Suprapubic skin (tissue), 4 donors: ENCODE measurements around the gene MED25. TPM values are rescaled to one million over a fixed set of nuclear protein-coding genes. Genes with fewer than 3 reads are reported as not detected.

Experiments used
- DNase-seq, 2 donors: peaks; one replicate each; pipeline ENCODE4 v3.0.0-alpha.2; 2019; ENCODE audit warnings: low spot score in 2 of 2
- H3K27ac ChIP-seq: fragments of 200-600 bp; sonication (generic); one replicate; pipeline ENCODE4 v1.5.1; 2019
- H3K27me3 ChIP-seq: fragments of 200-600 bp; sonication (generic); one replicate; pipeline ENCODE4 v1.5.1; 2019
- H3K36me3 ChIP-seq: fragments of 200-600 bp; sonication (generic); one replicate; pipeline ENCODE4 v1.5.1; 2019
- H3K4me1 ChIP-seq: fragments of 200-600 bp; sonication (generic); one replicate; pipeline ENCODE4 v1.5.1; 2019
- H3K4me3 ChIP-seq: fragments of 200-600 bp; sonication (generic); one replicate; pipeline ENCODE4 v1.5.1; 2019; ENCODE audit warnings: mild to moderate bottlenecking
- H3K9me3 ChIP-seq: fragments of 200-600 bp; sonication (generic); one replicate; pipeline ENCODE4 v1.5.1; 2019
- CTCF ChIP-seq, 2 donors: fragments of 200-600 bp in 1 of 2; fragments of 450-650 bp in 1 of 2; sonication (generic) in 1 of 2; IDR thresholded peaks; one replicate each; pipeline ENCODE4 v1.5.1; 2016 to 2019; ENCODE audit warnings: antibody characterized with exemption in 2 of 2, mild to moderate bottlenecking in 1 of 2, moderate library complexity in 1 of 2
- EP300 ChIP-seq: sonication (generic); formaldehyde crosslinking; IDR thresholded peaks from one replicate; pipeline ENCODE4 v1.6.1; 2017; ENCODE audit warnings: antibody characterized with exemption
- POLR2A ChIP-seq, 2 donors: fragments of 450-650 bp; IDR thresholded peaks; one replicate each; pipeline ENCODE4 v1.6.1; 2017; ENCODE audit warnings: antibody characterized with exemption in 2 of 2, mild to moderate bottlenecking in 2 of 2, moderate library complexity in 2 of 2
- POLR2AphosphoS5 ChIP-seq, 3 donors: sonication (generic); formaldehyde crosslinking; IDR thresholded peaks; one replicate each; pipeline ENCODE4 v1.6.1; 2017; ENCODE audit warnings: antibody characterized with exemption in 3 of 3
- WGBS: methylation state at CpG from one replicate; pipeline ENCODE4 v1.1.5; 2018; 5-methylcytosine and 5-hydroxymethylcytosine counted together
- total RNA-seq, 4 donors: library from RNA; depleted of rRNA; stranded (reverse); fragments of >200 nt; gene quantifications; one replicate each; pipeline ENCODE4 v1.1.0, GENCODE V29; 2016

MED25 gene
- total RNA-seq, 4 donors from 2014 or later, result 32.2 to 60.3 (median 40.8) TPM

GRCh38 chr19:49781394-49781793 is 36.7 kb upstream of the MED25 start:
- TF ChIP-seq POLR2A (IDR thresholded peaks at IDR 0.05), result no peak
- no peak for TF ChIP-seq POLR2AphosphoS5 (IDR thresholded peaks at IDR 0.05)
- TF ChIP-seq CTCF (IDR thresholded peaks at IDR 0.05), result no peak
- TF ChIP-seq EP300, result no peak
- Histone ChIP-seq H3K27me3 (no peaks in the 10 kb centered on the region), H3K36me3 (peaks cover 45% of the 10 kb centered on the region), H3K4me1 (peaks cover 9% of the 10 kb centered on the region), H3K9me3 (no peaks in the 10 kb centered on the region), H3K27ac (no peak overlapping the region), H3K4me3 (no peak overlapping the region)
- no peak for DNase-seq
- 87% methylated on average over 7 of the region's 7 CpGs for WGBS

- 98% methylated on average over 16 of the region's 18 CpGs for WGBS
- no peak for DNase-seq
- Histone ChIP-seq H3K27me3 (no peaks in the 10 kb centered on the region), H3K9me3 (no peaks in the 10 kb centered on the region), H3K36me3 (peaks cover 48% of the 10 kb centered on the region), H3K4me3 (no peak overlapping the region), H3K4me1 (peaks cover 13% of the 10 kb centered on the region), H3K27ac (no peak overlapping the region)
- TF ChIP-seq EP300 (no peak), POLR2A (IDR thresholded peaks at IDR 0.05) (no peak), POLR2AphosphoS5 (IDR thresholded peaks at IDR 0.05) (no peak), CTCF (IDR thresholded peaks at IDR 0.05) (no peak)
These were observed 35.6 kb upstream of the MED25 start for GRCh38 chr19:49782515-49782914.

- no peaks in the 10 kb centered on the region for H3K27me3 ChIP-seq
- 52% methylated on average over 9 of the region's 9 CpGs for WGBS
- peak overlapping the region; percentile 24 for H3K27ac ChIP-seq
- no peaks in the 10 kb centered on the region for H3K9me3 ChIP-seq
- peaks cover 18% of the 10 kb centered on the region for H3K4me1 ChIP-seq
- TF ChIP-seq EP300 (no peak), POLR2A (IDR thresholded peaks at IDR 0.05) (no peak), POLR2AphosphoS5 (IDR thresholded peaks at IDR 0.05) (no peak), CTCF (IDR thresholded peaks at IDR 0.05) (no peak)
- H3K4me3 ChIP-seq, result no peak overlapping the region
- peaks cover 80% of the 10 kb centered on the region for H3K36me3 ChIP-seq
- DNase-seq, result no peak
These were observed 31.7 kb upstream of the MED25 start for GRCh38 chr19:49786376-49786820.

GRCh38 chr19:49787746-49788145 is 30.3 kb upstream of the MED25 start:
- peaks cover 80% of the 10 kb centered on the region for H3K36me3 ChIP-seq
- no peaks in the 10 kb centered on the region for H3K27me3 ChIP-seq
- no peak overlapping the region for H3K27ac ChIP-seq
- DNase-seq, result no peak
- TF ChIP-seq CTCF (IDR thresholded peaks at IDR 0.05) (no peak), POLR2A (IDR thresholded peaks at IDR 0.05) (no peak), EP300 (no peak), POLR2AphosphoS5 (IDR thresholded peaks at IDR 0.05) (no peak)
- H3K4me1 ChIP-seq, result peaks cover 18% of the 10 kb centered on the region
- no peaks in the 10 kb centered on the region for H3K9me3 ChIP-seq
- WGBS, result 80% methylated on average over 5 of the region's 5 CpGs
- H3K4me3 ChIP-seq, result no peak overlapping the region

GRCh38 chr19:49788857-49789256 is 29.2 kb upstream of the MED25 start:
- Histone ChIP-seq H3K4me1 (peaks cover 18% of the 10 kb centered on the region), H3K36me3 (peaks cover 80% of the 10 kb centered on the region), H3K9me3 (no peaks in the 10 kb centered on the region), H3K27me3 (no peaks in the 10 kb centered on the region), H3K27ac (no peak overlapping the region), H3K4me3 (no peak overlapping the region)
- TF ChIP-seq POLR2A (IDR thresholded peaks at IDR 0.05) (no peak), EP300 (no peak), CTCF (IDR thresholded peaks at IDR 0.05) (no peak), POLR2AphosphoS5 (IDR thresholded peaks at IDR 0.05) (no peak)
- WGBS, result 72% methylated on average over 10 of the region's 10 CpGs
- DNase-seq, result no peak
